ENCODE results near the gene TAP1.

The TAP1 gene

GRCh38 chr6:32838114-32838958, 15.2 kb downstream of the TAP1 start, which contains the start of gene TAP2:
Gene TAP2 (minus strand): TSS chr6:32838739. CDS start chr6:32838233, 506 bp downstream.
- Histone ChIP-seq H3K36me3 (ENCODE audit: insufficient read depth, low read length) (no peaks in the 10 kb centered on the region), H3K9ac (ENCODE audit: low read depth, low read length) (peak within 1 kb of the TSS; percentile 77), H3K9me3 (ENCODE audit: control insufficient read depth, insufficient read depth, low read length) (no peaks in the 10 kb centered on the region), H3K4me1 (ENCODE audit: insufficient read depth, low read length) (no peaks in the 10 kb centered on the region)

GRCh38 chr6:32837651-32838113, 15.8 kb downstream of the TAP1 start:
- Histone ChIP-seq H3K9me3 (ENCODE audit: control insufficient read depth, insufficient read depth, low read length) (no peaks in the 10 kb centered on the region), H3K9ac (ENCODE audit: low read depth, low read length) (peak overlapping the region; percentile 77; the same call in 1 of the 2 replicates), H3K4me1 (ENCODE audit: insufficient read depth, low read length) (no peaks in the 10 kb centered on the region), H3K36me3 (ENCODE audit: insufficient read depth, low read length) (no peaks in the 10 kb centered on the region)

- Histone ChIP-seq H3K4me1 (ENCODE audit: insufficient read depth, low read length) (no peaks in the 10 kb centered on the region), H3K9ac (ENCODE audit: low read depth, low read length) (no peak overlapping the region), H3K36me3 (ENCODE audit: insufficient read depth, low read length) (no peaks in the 10 kb centered on the region), H3K9me3 (ENCODE audit: control insufficient read depth, insufficient read depth, low read length) (no peaks in the 10 kb centered on the region)
These were observed 16.6 kb downstream of the TAP1 start for GRCh38 chr6:32836873-32837272.

- Histone ChIP-seq H3K4me1 (ENCODE audit: insufficient read depth, low read length) (no peaks in the 10 kb centered on the region), H3K36me3 (ENCODE audit: insufficient read depth, low read length) (no peaks in the 10 kb centered on the region), H3K9me3 (ENCODE audit: control insufficient read depth, insufficient read depth, low read length) (no peaks in the 10 kb centered on the region), H3K9ac (ENCODE audit: low read depth, low read length) (no peak overlapping the region)
These were observed 18.2 kb downstream of the TAP1 start for GRCh38 chr6:32835167-32835893.

- Histone ChIP-seq H3K4me1 (ENCODE audit: insufficient read depth, low read length) (no peaks in the 10 kb centered on the region), H3K36me3 (ENCODE audit: insufficient read depth, low read length) (no peaks in the 10 kb centered on the region), H3K9me3 (ENCODE audit: control insufficient read depth, insufficient read depth, low read length) (no peaks in the 10 kb centered on the region), H3K9ac (ENCODE audit: low read depth, low read length) (no peak overlapping the region)
These were observed 19.8 kb downstream of the TAP1 start for GRCh38 chr6:32833664-32834063.

GRCh38 chr6:32832535-32832934, 21.0 kb downstream of the TAP1 start:
- H3K9me3 ChIP-seq (ENCODE audit: control insufficient read depth, insufficient read depth, low read length): no peaks in the 10 kb centered on the region
- H3K9ac ChIP-seq (ENCODE audit: low read depth, low read length): no peak overlapping the region
- H3K4me1 ChIP-seq (ENCODE audit: insufficient read depth, low read length): no peaks in the 10 kb centered on the region
- no peaks in the 10 kb centered on the region for H3K36me3 ChIP-seq (ENCODE audit: insufficient read depth, low read length)

GRCh38 chr6:32830936-32831335, 22.6 kb downstream of the TAP1 start:
- peaks cover 3% of the 10 kb centered on the region; the same call in 1 of the 2 replicates for H3K4me1 ChIP-seq (ENCODE audit: insufficient read depth, low read length)
- no peaks in the 10 kb centered on the region for H3K9me3 ChIP-seq (ENCODE audit: control insufficient read depth, insufficient read depth, low read length)
- H3K9ac ChIP-seq (ENCODE audit: low read depth, low read length): no peak overlapping the region
- H3K36me3 ChIP-seq (ENCODE audit: insufficient read depth, low read length): no peaks in the 10 kb centered on the region

- Histone ChIP-seq H3K4me1 (ENCODE audit: insufficient read depth, low read length) (peaks cover 3% of the 10 kb centered on the region; the same call in 1 of the 2 replicates), H3K36me3 (ENCODE audit: insufficient read depth, low read length) (no peaks in the 10 kb centered on the region), H3K9ac (ENCODE audit: low read depth, low read length) (no peak overlapping the region), H3K9me3 (ENCODE audit: control insufficient read depth, insufficient read depth, low read length) (no peaks in the 10 kb centered on the region)
These were observed 23.5 kb downstream of the TAP1 start for GRCh38 chr6:32830017-32830416.

- Histone ChIP-seq H3K4me1 (ENCODE audit: insufficient read depth, low read length) (peaks cover 3% of the 10 kb centered on the region; the same call in 1 of the 2 replicates), H3K9ac (ENCODE audit: low read depth, low read length) (no peak overlapping the region), H3K36me3 (ENCODE audit: insufficient read depth, low read length) (no peaks in the 10 kb centered on the region), H3K9me3 (ENCODE audit: control insufficient read depth, insufficient read depth, low read length) (no peaks in the 10 kb centered on the region)
These were observed 24.0 kb downstream of the TAP1 start for GRCh38 chr6:32829495-32829894.

GRCh38 chr6:32827025-32827424, 26.5 kb downstream of the TAP1 start:
- Histone ChIP-seq H3K36me3 (ENCODE audit: insufficient read depth, low read length) (no peaks in the 10 kb centered on the region), H3K4me1 (ENCODE audit: insufficient read depth, low read length) (peaks cover 3% of the 10 kb centered on the region; the same call in 1 of the 2 replicates), H3K9ac (ENCODE audit: low read depth, low read length) (no peak overlapping the region), H3K9me3 (ENCODE audit: control insufficient read depth, insufficient read depth, low read length) (no peaks in the 10 kb centered on the region)

GRCh38 chr6:32825966-32826365, 27.5 kb downstream of the TAP1 start:
- no peaks in the 10 kb centered on the region for H3K9me3 ChIP-seq (ENCODE audit: control insufficient read depth, insufficient read depth, low read length)
- H3K9ac ChIP-seq (ENCODE audit: low read depth, low read length): no peak overlapping the region
- H3K36me3 ChIP-seq (ENCODE audit: insufficient read depth, low read length): no peaks in the 10 kb centered on the region
- H3K4me1 ChIP-seq (ENCODE audit: insufficient read depth, low read length): peaks cover 3% of the 10 kb centered on the region; the same call in 1 of the 2 replicates

- H3K9me3 ChIP-seq (ENCODE audit: control insufficient read depth, insufficient read depth, low read length): no peaks in the 10 kb centered on the region
- no peak overlapping the region for H3K9ac ChIP-seq (ENCODE audit: low read depth, low read length)
- H3K36me3 ChIP-seq (ENCODE audit: insufficient read depth, low read length): no peaks in the 10 kb centered on the region
- no peaks in the 10 kb centered on the region for H3K4me1 ChIP-seq (ENCODE audit: insufficient read depth, low read length)
These were observed 33.8 kb downstream of the TAP1 start for GRCh38 chr6:32819729-32820128.

- Histone ChIP-seq H3K9me3 (ENCODE audit: control insufficient read depth, insufficient read depth, low read length) (no peaks in the 10 kb centered on the region), H3K36me3 (ENCODE audit: insufficient read depth, low read length) (no peaks in the 10 kb centered on the region), H3K9ac (ENCODE audit: low read depth, low read length) (no peak overlapping the region), H3K4me1 (ENCODE audit: insufficient read depth, low read length) (no peaks in the 10 kb centered on the region)
These were observed 34.6 kb downstream of the TAP1 start for GRCh38 chr6:32818867-32819266.

GRCh38 chr6:32816746-32817204, 36.7 kb downstream of the TAP1 start, which contains the start of gene HLA-DOB:
Gene HLA-DOB (minus strand): TSS chr6:32817002. CDS start chr6:32816951, 51 bp downstream.
- H3K4me1 ChIP-seq (ENCODE audit: insufficient read depth, low read length): no peaks in the 10 kb centered on the region
- H3K9me3 ChIP-seq (ENCODE audit: control insufficient read depth, insufficient read depth, low read length): no peaks in the 10 kb centered on the region
- H3K9ac ChIP-seq (ENCODE audit: low read depth, low read length): no peak within 1 kb of the TSS
- H3K36me3 ChIP-seq (ENCODE audit: insufficient read depth, low read length): no peaks in the 10 kb centered on the region
